Vagina (tissue), 2 donors: ENCODE results near the gene TSC22D4. TPM values are rescaled to one million over a fixed set of nuclear protein-coding genes. Genes with fewer than 3 reads are reported as not detected.
"Not testable (repeated sequence)": the region's sequence is repeated elsewhere in the genome, so short reads cannot be mapped to it uniquely, and the experiment has no call there.

ENCODE experiments used
- DNase-seq, 2 donors: peaks; one replicate each; pipeline ENCODE4 v3.0.0-alpha.2; 2017; ENCODE audit errors: extremely low spot score in 2 of 2
- H3K27ac ChIP-seq: fragments of 200-600 bp; sonication (generic); one replicate; pipeline ENCODE4 v1.5.1; 2019
- H3K27me3 ChIP-seq: fragments of 200-600 bp; sonication (generic); one replicate; pipeline ENCODE4 v1.5.1; 2019
- H3K36me3 ChIP-seq, 2 donors: fragments of 200-600 bp; sonication (generic); one replicate each; pipeline ENCODE4 v1.5.1; 2017 to 2019
- H3K4me1 ChIP-seq: fragments of 200-600 bp; sonication (generic); one replicate; pipeline ENCODE4 v1.5.1; 2019
- H3K4me3 ChIP-seq, 2 donors: fragments of 200-600 bp; sonication (generic); 1 replicate in 1 of 2; 2 replicates in 1 of 2; pipeline ENCODE4 v1.5.1; 2016 to 2019
- H3K9me3 ChIP-seq: fragments of 200-600 bp; sonication (generic); one replicate; pipeline ENCODE4 v1.5.1; 2019
- CTCF ChIP-seq, 3 experiments: fragments of 450-650 bp in 2 of 3; fragments of 200-600 bp in 1 of 3; sonication (generic) in 1 of 3; IDR thresholded peaks; one replicate each; pipeline ENCODE4 v1.5.1; 2017 to 2019; ENCODE audit warnings: antibody characterized with exemption in 3 of 3, mild to moderate bottlenecking in 2 of 3, moderate library complexity in 2 of 3
- POLR2A ChIP-seq, 2 donors: fragments of 450-650 bp; IDR thresholded peaks; one replicate each; pipeline ENCODE4 v1.6.1; 2017; ENCODE audit warnings: antibody characterized with exemption in 2 of 2, mild to moderate bottlenecking in 2 of 2, moderate library complexity in 2 of 2
- POLR2AphosphoS5 ChIP-seq, 2 donors: sonication (generic); formaldehyde crosslinking; IDR thresholded peaks; one replicate each; pipeline ENCODE4 v1.9.0; 2017; ENCODE audit warnings: antibody characterized with exemption in 2 of 2, mild to moderate bottlenecking in 2 of 2, low read depth in 1 of 2; ENCODE audit not compliant: insufficient read depth in 1 of 2
- intact Hi-C: fragments of 100-400 bp; cut with DNase I; formaldehyde crosslinking; loops from one replicate; pipeline ENCODE4 v1.15.1; 2023
- total RNA-seq: library from RNA; depleted of rRNA; stranded (reverse); fragments of >200 nt; gene quantifications from one replicate; pipeline ENCODE4 v1.2.3, GENCODE V29; 2016

TSC22D4 gene
- total RNA-seq, 1 donor from 2014 or later = 34.6 TPM

DNA sequence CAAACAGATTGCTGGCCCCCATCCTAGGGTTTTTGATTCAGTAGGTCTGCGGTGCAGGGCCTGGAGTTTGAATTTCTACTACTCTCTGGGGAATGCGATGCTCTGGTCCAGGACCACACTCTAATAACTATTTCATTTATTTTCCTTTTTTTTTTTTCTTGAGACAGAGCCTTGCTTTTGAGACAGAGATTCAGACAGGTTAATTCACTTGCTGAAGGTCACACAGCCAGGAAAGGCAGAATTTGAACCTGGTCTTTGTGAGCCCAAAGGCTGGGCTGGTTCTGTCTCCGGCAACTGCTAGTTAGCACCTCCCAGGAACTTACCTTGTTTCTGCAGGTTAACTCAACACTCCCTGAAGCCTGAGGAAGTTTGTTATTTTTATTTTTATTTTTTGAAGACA lies 26.5 kb downstream of the TSC22D4 start:
- H3K27ac ChIP-seq = no peak overlapping the region
- TF ChIP-seq POLR2A (IDR thresholded peaks at IDR 0.05) (no peak), POLR2AphosphoS5 (IDR thresholded peaks at IDR 0.05; ENCODE audit: insufficient read depth in 1 of 2, low read depth in 1 of 2) (no peak), CTCF (IDR thresholded peaks at IDR 0.05) (no peak)
- no peaks in the 10 kb centered on the region for H3K27me3 ChIP-seq
- no peaks in the 10 kb centered on the region for H3K9me3 ChIP-seq
- peaks cover 5% of the 10 kb centered on the region for H3K4me1 ChIP-seq
- no peak for DNase-seq
- intact Hi-C loops = no loop called here
- H3K4me3 ChIP-seq = no peak overlapping the region
- H3K36me3 ChIP-seq = no peaks in the 10 kb centered on the region

DNA sequence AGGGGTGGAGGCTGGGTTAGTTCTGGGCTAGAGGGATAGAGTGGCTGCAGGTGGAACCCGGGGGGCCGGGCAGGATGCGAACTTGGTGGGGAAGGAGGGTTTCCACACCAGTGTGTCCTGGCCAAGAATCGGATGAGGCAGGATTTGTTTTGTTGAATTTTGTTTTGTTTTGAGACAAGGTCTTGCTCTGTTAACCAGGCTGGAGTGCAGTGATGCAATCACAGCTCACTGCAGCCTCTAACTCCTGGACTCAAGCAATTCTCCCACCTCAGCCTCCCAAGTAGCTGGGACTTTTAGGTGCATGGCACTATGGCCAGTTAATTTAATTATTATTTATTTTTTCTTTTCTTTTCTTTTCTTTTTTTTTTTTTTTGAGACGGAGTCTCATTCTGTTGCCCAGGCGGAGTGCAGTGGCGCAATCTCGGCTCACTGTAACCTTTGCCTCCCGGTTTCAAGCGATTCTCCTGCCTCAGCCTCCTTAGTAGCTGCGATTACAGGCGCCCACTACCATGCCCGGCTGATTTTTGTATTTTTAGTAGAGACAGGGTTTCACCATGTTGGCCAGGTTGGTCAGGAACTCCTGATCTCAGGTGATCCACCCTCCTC lies 29.7 kb downstream of the TSC22D4 start:
- Histone ChIP-seq H3K4me1 (peaks cover 10% of the 10 kb centered on the region), H3K27me3 (no peaks in the 10 kb centered on the region), H3K27ac (no peak overlapping the region), H3K36me3 (no peaks in the 10 kb centered on the region), H3K9me3 (no peaks in the 10 kb centered on the region), H3K4me3 (no peak overlapping the region)
- TF ChIP-seq POLR2A (IDR thresholded peaks at IDR 0.05) (no peak), CTCF (IDR thresholded peaks at IDR 0.05) (no peak), POLR2AphosphoS5 (IDR thresholded peaks at IDR 0.05; ENCODE audit: insufficient read depth in 1 of 2, low read depth in 1 of 2) (no peak)
- intact Hi-C loops = no loop called here
- no peak for DNase-seq

- intact Hi-C loops = not testable (repeated sequence)
Measured at GRCh38 chr7:100447363-100447762, 31.7 kb downstream of the TSC22D4 start.

GRCh38 chr7:100446040-100446439 lies 33.0 kb downstream of the TSC22D4 start:
- peak overlapping the region; percentile 38 for H3K27ac ChIP-seq
- intact Hi-C loops = no loop called here
- TF ChIP-seq POLR2A (IDR thresholded peaks at IDR 0.05) = no peak
- TF ChIP-seq POLR2AphosphoS5 (IDR thresholded peaks at IDR 0.05; ENCODE audit: insufficient read depth in 1 of 2, low read depth in 1 of 2) = no peak
- no peak for TF ChIP-seq CTCF (IDR thresholded peaks at IDR 0.05)

More at GRCh38 chr7:100447363-100447762, 31.7 kb downstream of the TSC22D4 start:
- not testable (repeated sequence) for H3K27ac ChIP-seq, H3K4me3 ChIP-seq, H3K27me3 ChIP-seq, H3K36me3 ChIP-seq, H3K4me1 ChIP-seq, H3K9me3 ChIP-seq, DNase-seq

DNA sequence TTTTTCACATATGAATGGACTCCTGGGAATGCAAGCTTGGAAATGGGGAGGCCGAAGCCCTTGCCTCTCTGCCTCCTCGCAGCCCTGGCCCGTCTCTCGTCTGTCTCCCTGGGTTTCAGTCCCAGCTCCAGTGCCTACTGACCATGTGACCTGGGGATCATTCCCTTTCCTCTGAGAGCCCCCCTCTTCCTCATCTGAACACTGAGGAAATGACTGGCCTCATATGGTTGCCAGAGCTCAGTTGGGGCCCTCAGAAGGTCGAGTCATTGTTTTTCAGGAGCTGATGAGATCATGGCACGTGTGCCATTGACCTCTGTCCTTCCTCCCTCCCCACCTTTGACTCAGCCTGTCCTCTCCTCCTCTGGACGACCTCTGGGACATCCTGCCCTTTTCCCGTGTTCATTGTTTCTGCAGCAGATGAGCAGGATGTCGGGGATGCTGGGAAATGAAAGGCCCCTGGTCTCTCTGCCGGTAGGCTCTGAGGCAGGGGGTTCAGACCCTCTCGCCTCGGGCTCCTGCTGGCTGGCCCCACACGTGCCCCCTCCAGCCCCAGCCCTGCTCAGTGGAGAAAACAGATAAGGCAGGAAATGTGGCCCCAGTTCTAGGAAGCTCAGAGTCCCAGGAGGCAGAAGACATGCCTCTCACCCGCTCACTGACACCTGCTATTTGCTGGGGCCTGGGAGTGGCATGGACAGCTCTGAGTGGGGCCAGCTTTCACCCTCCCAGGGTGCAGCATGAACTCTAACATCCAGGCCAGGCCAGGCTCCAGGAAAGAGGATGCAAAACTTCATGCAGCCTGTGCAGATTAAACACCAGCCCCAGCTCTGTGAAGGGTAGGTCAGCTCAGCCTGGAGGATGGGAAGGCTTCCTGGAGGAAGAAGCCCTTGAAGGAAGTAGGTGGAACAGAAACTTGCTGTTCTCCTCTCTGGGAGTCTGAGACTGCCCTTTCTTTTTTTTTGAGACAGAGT lies 34.4 kb downstream of the TSC22D4 start:
- H3K36me3 ChIP-seq = no peaks in the 10 kb centered on the region
- no peak overlapping the region for H3K4me3 ChIP-seq
- H3K27ac ChIP-seq = peak overlapping the region; percentile 38
- no peak for DNase-seq
- H3K4me1 ChIP-seq = peaks cover 5% of the 10 kb centered on the region
- intact Hi-C loops = no loop called here
- TF ChIP-seq POLR2AphosphoS5 (IDR thresholded peaks at IDR 0.05; ENCODE audit: insufficient read depth in 1 of 2, low read depth in 1 of 2) (peak; percentile 28 to 62), CTCF (IDR thresholded peaks at IDR 0.05) (no peak), POLR2A (IDR thresholded peaks at IDR 0.05) (no peak)
- no peaks in the 10 kb centered on the region for H3K9me3 ChIP-seq
- no peaks in the 10 kb centered on the region for H3K27me3 ChIP-seq

More at GRCh38 chr7:100446040-100446439, 33.0 kb downstream of the TSC22D4 start:
- Histone ChIP-seq H3K4me3 (no peak overlapping the region), H3K36me3 (no peaks in the 10 kb centered on the region), H3K9me3 (no peaks in the 10 kb centered on the region), H3K27me3 (no peaks in the 10 kb centered on the region), H3K4me1 (peaks cover 10% of the 10 kb centered on the region)
- DNase-seq = no peak
